Activated naive CD8-positive, alpha-beta T cell treated with anti-CD3 and anti-CD28 coated beads for 36 hours (primary cell): ENCODE measurements around the gene TMEM108. TPM values are rescaled to one million over a fixed set of nuclear protein-coding genes. Genes with fewer than 3 reads are reported as not detected.

ENCODE experiments used
- DNase-seq: peaks from one replicate; pipeline ENCODE4 v3.0.0; 2021
- H3K27ac Mint-ChIP-seq: one replicate; pipeline ENCODE4 v1.8.0; 2022; ENCODE audit warnings: mild to moderate bottlenecking, moderate library complexity, mixed read lengths
- H3K27me3 Mint-ChIP-seq: one replicate; pipeline ENCODE4 v1.8.0; 2022; ENCODE audit warnings: mild to moderate bottlenecking, mixed read lengths
- H3K36me3 Mint-ChIP-seq: one replicate; pipeline ENCODE4 v1.8.0; 2021; ENCODE audit warnings: mild to moderate bottlenecking, mixed read lengths
- H3K4me1 Mint-ChIP-seq: one replicate; pipeline ENCODE4 v1.8.0; 2021; ENCODE audit warnings: mixed read lengths
- H3K4me3 Mint-ChIP-seq: one replicate; pipeline ENCODE4 v1.8.0; 2022; ENCODE audit warnings: mild to moderate bottlenecking, moderate library complexity, mixed read lengths
- H3K9me3 Mint-ChIP-seq: one replicate; pipeline ENCODE4 v1.8.0; 2022; ENCODE audit warnings: mixed read lengths
- total RNA-seq, 2 experiments: library from RNA; stranded (reverse); gene quantifications; one replicate each; pipeline ENCODE4 v1.2.3, GENCODE V29; 2021

The TMEM108 gene
- total RNA-seq, 2 experiments from 2014 or later, result not detected

GRCh38 chr3:133295944-133296917 lies 258.0 kb downstream of the TMEM108 start:
- Mint-ChIP-seq H3K9me3 (no peaks in the 10 kb centered on the region), H3K36me3 (no peaks in the 10 kb centered on the region), H3K4me3 (no peak overlapping the region), H3K4me1 (peaks cover 2% of the 10 kb centered on the region), H3K27ac (no peak overlapping the region), H3K27me3 (peaks cover 4% of the 10 kb centered on the region)
- DNase-seq, result no peak

DNA sequence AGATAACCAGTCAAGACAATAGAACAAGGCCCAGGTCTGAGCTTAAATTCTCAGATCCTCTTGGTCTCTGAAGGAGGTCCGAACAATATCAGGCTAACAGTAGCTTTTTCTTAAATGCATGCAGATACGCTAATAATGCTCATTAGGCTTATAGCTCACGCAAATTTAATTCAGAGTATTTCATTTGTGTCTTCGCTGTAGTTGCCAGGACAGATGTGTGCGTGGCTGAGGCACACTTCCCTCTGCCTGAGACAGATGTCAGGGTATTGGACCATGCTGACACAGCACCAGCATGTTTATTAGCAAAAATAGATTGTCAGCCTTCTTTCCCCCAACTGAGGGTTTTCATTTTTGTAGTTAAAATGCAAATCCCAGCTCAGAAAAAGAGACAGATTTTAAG lies 258.8 kb downstream of the TMEM108 start:
- no peak overlapping the region for H3K27ac Mint-ChIP-seq
- no peak for DNase-seq
- H3K4me3 Mint-ChIP-seq, result no peak overlapping the region
- no peaks in the 10 kb centered on the region for H3K9me3 Mint-ChIP-seq
- H3K4me1 Mint-ChIP-seq, result peaks cover 2% of the 10 kb centered on the region
- no peaks in the 10 kb centered on the region for H3K36me3 Mint-ChIP-seq
- H3K27me3 Mint-ChIP-seq, result peaks cover 4% of the 10 kb centered on the region

DNA sequence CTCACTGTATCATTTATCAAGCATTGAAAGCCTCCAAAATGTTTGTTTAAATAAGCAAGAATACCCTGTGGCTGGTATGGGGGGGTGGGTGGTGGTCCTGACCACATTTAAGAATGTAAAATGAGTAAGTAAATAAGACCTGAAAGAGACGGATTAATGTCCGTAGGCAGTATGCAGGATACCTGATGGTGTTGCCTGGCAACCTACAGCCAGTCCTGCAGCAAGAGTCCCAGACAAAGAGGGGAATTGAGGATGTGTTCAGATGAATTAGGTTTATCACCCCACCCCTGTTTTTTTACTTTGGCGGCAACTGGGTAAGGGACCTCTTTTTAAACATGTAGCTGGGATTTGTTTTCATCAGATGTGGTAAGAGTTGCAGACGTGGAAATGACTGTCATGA lies 261.9 kb downstream of the TMEM108 start:
- Mint-ChIP-seq H3K36me3 (no peaks in the 10 kb centered on the region), H3K27ac (no peak overlapping the region), H3K4me3 (no peak overlapping the region), H3K9me3 (peaks cover 3% of the 10 kb centered on the region), H3K27me3 (no peaks in the 10 kb centered on the region), H3K4me1 (peaks cover 2% of the 10 kb centered on the region)
- no peak for DNase-seq

GRCh38 chr3:133301194-133301593 lies 263.0 kb downstream of the TMEM108 start:
- H3K9me3 Mint-ChIP-seq, result peaks cover 3% of the 10 kb centered on the region
- H3K27ac Mint-ChIP-seq, result no peak overlapping the region
- no peaks in the 10 kb centered on the region for H3K27me3 Mint-ChIP-seq
- H3K4me3 Mint-ChIP-seq, result no peak overlapping the region
- no peak for DNase-seq
- H3K36me3 Mint-ChIP-seq, result no peaks in the 10 kb centered on the region
- H3K4me1 Mint-ChIP-seq, result peaks cover 2% of the 10 kb centered on the region

DNA sequence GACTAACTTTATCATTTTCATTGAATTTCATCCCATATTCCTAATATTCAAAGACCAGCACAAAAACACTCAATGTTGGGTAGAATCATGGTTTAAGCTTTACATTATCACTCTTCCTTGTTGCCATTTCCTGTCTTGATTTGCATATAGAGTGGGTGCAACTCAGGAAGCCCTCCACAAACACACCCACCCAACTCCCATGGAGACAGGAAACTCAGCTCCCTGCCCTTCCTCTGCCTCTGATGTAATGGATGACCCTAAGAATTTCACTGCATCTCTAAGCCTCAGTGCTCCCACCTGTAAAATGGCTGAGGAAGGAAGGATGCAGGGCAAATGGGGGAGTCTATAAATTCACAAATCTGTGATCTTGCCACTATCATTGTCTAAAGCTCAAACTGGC lies 263.5 kb downstream of the TMEM108 start:
- H3K27ac Mint-ChIP-seq, result no peak overlapping the region
- peaks cover 6% of the 10 kb centered on the region for H3K9me3 Mint-ChIP-seq
- no peaks in the 10 kb centered on the region for H3K36me3 Mint-ChIP-seq
- no peak overlapping the region for H3K4me3 Mint-ChIP-seq
- no peaks in the 10 kb centered on the region for H3K27me3 Mint-ChIP-seq
- peaks cover 2% of the 10 kb centered on the region for H3K4me1 Mint-ChIP-seq
- no peak for DNase-seq

- no peaks in the 10 kb centered on the region for H3K27me3 Mint-ChIP-seq
- H3K27ac Mint-ChIP-seq, result no peak overlapping the region
- H3K9me3 Mint-ChIP-seq, result peaks cover 11% of the 10 kb centered on the region
- H3K36me3 Mint-ChIP-seq, result no peaks in the 10 kb centered on the region
- no peak for DNase-seq
- no peak overlapping the region for H3K4me3 Mint-ChIP-seq
- H3K4me1 Mint-ChIP-seq, result peaks cover 2% of the 10 kb centered on the region
Observed at GRCh38 chr3:133303430-133303829, 265.2 kb downstream of the TMEM108 start.

- H3K9me3 Mint-ChIP-seq, result peaks cover 16% of the 10 kb centered on the region
- no peaks in the 10 kb centered on the region for H3K4me1 Mint-ChIP-seq
- no peak overlapping the region for H3K4me3 Mint-ChIP-seq
- no peak overlapping the region for H3K27ac Mint-ChIP-seq
- H3K36me3 Mint-ChIP-seq, result no peaks in the 10 kb centered on the region
- peaks cover 8% of the 10 kb centered on the region for H3K27me3 Mint-ChIP-seq
- DNase-seq, result no peak
Observed at GRCh38 chr3:133317866-133318265, 279.7 kb downstream of the TMEM108 start.

DNA sequence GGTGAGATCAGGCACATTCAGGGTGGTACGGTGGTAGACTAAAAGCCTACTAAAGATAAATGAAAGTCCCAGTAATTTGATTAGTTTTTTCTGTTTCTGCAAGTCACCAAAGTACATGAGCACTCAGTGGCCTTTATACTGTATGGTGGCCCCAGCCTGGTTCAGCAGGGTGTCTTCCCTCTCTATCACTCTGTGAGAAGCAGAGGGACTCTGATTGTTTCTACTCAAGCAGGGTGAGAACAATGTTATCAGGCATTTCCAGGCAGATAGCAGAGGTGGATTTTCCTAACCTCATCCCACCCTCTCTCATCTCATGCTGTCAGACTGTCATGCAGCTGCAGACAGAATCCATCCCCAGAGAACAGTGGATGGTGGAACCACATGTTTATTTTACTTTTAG lies 290.2 kb downstream of the TMEM108 start:
- no peaks in the 10 kb centered on the region for H3K27me3 Mint-ChIP-seq
- H3K4me1 Mint-ChIP-seq, result no peaks in the 10 kb centered on the region
- H3K36me3 Mint-ChIP-seq, result no peaks in the 10 kb centered on the region
- DNase-seq, result no peak
- peaks cover 3% of the 10 kb centered on the region for H3K9me3 Mint-ChIP-seq
- H3K4me3 Mint-ChIP-seq, result no peak overlapping the region
- H3K27ac Mint-ChIP-seq, result no peak overlapping the region

GRCh38 chr3:133329626-133330025 lies 291.4 kb downstream of the TMEM108 start:
- no peaks in the 10 kb centered on the region for H3K36me3 Mint-ChIP-seq
- H3K4me3 Mint-ChIP-seq, result no peak overlapping the region
- H3K9me3 Mint-ChIP-seq, result no peaks in the 10 kb centered on the region
- H3K27me3 Mint-ChIP-seq, result no peaks in the 10 kb centered on the region
- DNase-seq, result no peak
- H3K27ac Mint-ChIP-seq, result no peak overlapping the region
- H3K4me1 Mint-ChIP-seq, result no peaks in the 10 kb centered on the region

GRCh38 chr3:133330065-133330464 lies 291.9 kb downstream of the TMEM108 start:
- Mint-ChIP-seq H3K27me3 (no peaks in the 10 kb centered on the region), H3K4me1 (no peaks in the 10 kb centered on the region)

DNA sequence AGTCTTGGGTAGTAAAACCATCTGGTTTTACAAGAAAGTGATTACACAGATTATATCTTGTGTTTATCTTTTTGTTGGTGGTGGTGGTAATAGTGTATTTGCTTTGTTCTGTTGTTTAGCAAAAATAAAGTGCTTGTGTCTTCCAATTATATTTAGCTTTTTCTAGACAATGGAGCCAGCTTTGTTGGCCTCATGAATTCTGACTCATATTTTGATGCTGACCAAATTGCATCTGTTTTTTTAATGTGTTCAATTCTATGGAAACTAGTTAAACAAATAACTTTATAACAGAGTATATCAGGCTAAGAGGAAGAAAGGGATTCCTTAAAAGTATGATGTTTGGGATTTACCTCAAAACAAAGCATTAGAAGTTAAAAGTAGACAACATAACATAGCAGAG lies 292.3 kb downstream of the TMEM108 start:
- no peaks in the 10 kb centered on the region for H3K36me3 Mint-ChIP-seq
- H3K9me3 Mint-ChIP-seq, result no peaks in the 10 kb centered on the region
- no peak for DNase-seq
- H3K27ac Mint-ChIP-seq, result no peak overlapping the region
- no peak overlapping the region for H3K4me3 Mint-ChIP-seq
- H3K27me3 Mint-ChIP-seq, result no peaks in the 10 kb centered on the region
- H3K4me1 Mint-ChIP-seq, result no peaks in the 10 kb centered on the region

More at GRCh38 chr3:133330065-133330464, 291.9 kb downstream of the TMEM108 start:
- Mint-ChIP-seq H3K36me3 (no peaks in the 10 kb centered on the region), H3K9me3 (no peaks in the 10 kb centered on the region), H3K4me3 (no peak overlapping the region), H3K27ac (no peak overlapping the region)
- no peak for DNase-seq

DNA sequence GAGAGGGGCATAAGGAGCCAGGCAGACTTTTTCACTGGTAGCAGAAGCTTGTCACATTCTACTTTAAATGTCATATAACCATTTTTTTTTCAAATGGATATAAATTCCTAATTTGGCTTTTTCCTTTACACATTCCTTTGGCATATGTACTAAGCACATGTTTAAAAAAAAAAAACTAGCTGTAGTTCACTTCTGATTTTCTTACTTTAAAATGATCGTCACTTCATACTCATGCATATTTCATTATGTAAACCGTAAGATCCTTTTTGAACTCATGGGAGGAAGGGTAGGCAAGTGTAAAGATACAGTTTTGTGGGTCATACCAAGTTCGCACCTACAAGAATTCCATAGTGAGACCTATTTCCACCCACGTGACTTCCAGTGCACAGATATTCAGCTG lies 316.5 kb downstream of the TMEM108 start:
- peaks cover 3% of the 10 kb centered on the region for H3K36me3 Mint-ChIP-seq
- H3K4me1 Mint-ChIP-seq, result no peaks in the 10 kb centered on the region
- H3K27ac Mint-ChIP-seq, result no peak overlapping the region
- no peaks in the 10 kb centered on the region for H3K27me3 Mint-ChIP-seq
- H3K9me3 Mint-ChIP-seq, result peaks cover 8% of the 10 kb centered on the region
- no peak overlapping the region for H3K4me3 Mint-ChIP-seq
- no peak for DNase-seq

GRCh38 chr3:133360476-133360875 lies 322.3 kb downstream of the TMEM108 start:
- Mint-ChIP-seq H3K4me1 (peaks cover 5% of the 10 kb centered on the region), H3K9me3 (peaks cover 8% of the 10 kb centered on the region), H3K4me3 (no peak overlapping the region), H3K27ac (no peak overlapping the region), H3K36me3 (peaks cover 3% of the 10 kb centered on the region), H3K27me3 (no peaks in the 10 kb centered on the region)
- no peak for DNase-seq

GRCh38 chr3:133361011-133361410 lies 322.8 kb downstream of the TMEM108 start:
- Mint-ChIP-seq H3K27me3 (no peaks in the 10 kb centered on the region), H3K27ac (no peak overlapping the region), H3K4me3 (no peak overlapping the region), H3K9me3 (peaks cover 7% of the 10 kb centered on the region), H3K4me1 (peaks cover 5% of the 10 kb centered on the region), H3K36me3 (peaks cover 3% of the 10 kb centered on the region)
- no peak for DNase-seq

- no peak overlapping the region for H3K27ac Mint-ChIP-seq
Observed at GRCh38 chr3:133361435-133361834, 323.2 kb downstream of the TMEM108 start.

GRCh38 chr3:133362539-133362938 lies 324.3 kb downstream of the TMEM108 start:
- H3K36me3 Mint-ChIP-seq, result no peaks in the 10 kb centered on the region
- DNase-seq, result no peak
- H3K9me3 Mint-ChIP-seq, result no peaks in the 10 kb centered on the region
- no peak overlapping the region for H3K4me3 Mint-ChIP-seq
- no peaks in the 10 kb centered on the region for H3K27me3 Mint-ChIP-seq
- peaks cover 5% of the 10 kb centered on the region for H3K4me1 Mint-ChIP-seq
- no peak overlapping the region for H3K27ac Mint-ChIP-seq

More at GRCh38 chr3:133361435-133361834, 323.2 kb downstream of the TMEM108 start:
- H3K4me3 Mint-ChIP-seq, result no peak overlapping the region
- peaks cover 5% of the 10 kb centered on the region for H3K4me1 Mint-ChIP-seq
- DNase-seq, result no peak
- H3K9me3 Mint-ChIP-seq, result peaks cover 3% of the 10 kb centered on the region
- H3K36me3 Mint-ChIP-seq, result no peaks in the 10 kb centered on the region
- no peaks in the 10 kb centered on the region for H3K27me3 Mint-ChIP-seq
